NCI-H460 (cell line): Measurements from ENCODE around the gene NABP2. TPM values are rescaled to one million over a fixed set of nuclear protein-coding genes. Genes with fewer than 3 reads are reported as not detected.
A peak's percentile ranks its signal among the peaks of the same experiment; 100 is the strongest.

ENCODE experiments used
- DNase-seq: peaks from one replicate; pipeline ENCODE4 v3.0.0-alpha.2; 2016; ENCODE audit warnings: low read depth; ENCODE audit errors: extremely low read depth
- total RNA-seq: library from RNA; depleted of rRNA; stranded (reverse); fragments of >200 nt; shearing (Covaris generic); gene quantifications from 2 replicates; pipeline ENCODE4 v1.2.3, GENCODE V29; 2014

Gene NABP2
- total RNA-seq, 1 experiment from 2014 or later: 66.3 TPM

GRCh38 chr12:56208006-56208405 lies 16.1 kb upstream of the NABP2 start:
- DNase-seq: no peak

DNA sequence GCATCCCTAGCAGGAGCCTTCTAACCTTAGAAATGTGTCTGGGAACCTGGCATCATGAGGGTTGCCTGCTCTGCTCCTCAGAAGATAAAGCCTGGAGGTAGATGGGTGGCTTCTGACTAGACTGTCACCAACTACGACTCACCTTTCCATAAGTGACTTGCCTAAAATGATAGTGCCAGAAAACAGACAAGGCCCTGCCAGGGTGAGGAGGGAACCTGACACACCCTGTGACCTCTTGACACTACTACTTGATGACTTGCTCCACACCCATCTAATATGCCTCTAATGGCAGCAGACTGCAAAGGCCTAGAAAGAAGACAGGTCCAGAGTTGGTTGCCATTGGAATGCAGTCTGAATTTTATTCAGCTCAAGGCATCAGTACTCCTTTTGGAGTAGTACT lies 11.8 kb upstream of the NABP2 start:
- DNase-seq: no peak

DNA sequence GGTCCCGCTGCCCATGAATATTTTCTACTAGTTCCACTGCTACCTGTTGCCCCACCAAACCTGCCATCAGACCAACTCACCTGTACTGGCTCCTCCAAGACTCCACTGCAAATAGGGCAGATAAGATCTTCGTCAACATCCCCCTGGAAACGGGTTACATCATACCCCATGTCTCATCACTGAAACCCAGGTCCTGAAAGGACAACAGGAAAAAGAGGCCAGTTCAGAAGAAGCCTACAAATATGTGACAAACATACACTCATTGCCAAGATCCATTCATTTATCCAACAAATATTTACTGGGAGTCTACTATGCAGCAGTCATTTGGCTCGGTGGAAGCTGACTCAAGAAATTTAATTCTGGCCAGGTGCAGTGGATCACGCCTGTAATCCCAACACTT lies 10.3 kb upstream of the NABP2 start:
- no peak for DNase-seq

GRCh38 chr12:56216461-56216860 lies 7.7 kb upstream of the NABP2 start:
- no peak for DNase-seq

DNA sequence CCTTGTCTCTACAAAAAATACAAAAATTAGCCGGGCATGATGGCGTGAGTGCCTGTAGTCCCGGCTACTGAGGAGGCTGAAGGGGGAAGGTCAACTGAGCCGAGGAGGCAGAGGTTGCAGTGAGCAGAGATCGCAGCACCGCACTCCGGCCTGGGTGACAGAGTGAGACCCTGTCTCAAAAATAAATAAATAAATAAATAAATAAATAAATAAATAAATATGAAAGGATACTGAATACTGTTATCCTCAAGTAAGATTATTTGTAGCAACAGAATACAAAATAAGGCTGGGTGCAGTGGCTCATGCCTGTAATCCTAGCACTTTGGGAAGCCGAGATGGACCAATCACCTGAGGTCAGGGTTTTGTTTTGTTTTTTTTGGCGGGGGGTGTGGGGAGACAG lies 4.3 kb upstream of the NABP2 start:
- no peak for DNase-seq

DNA sequence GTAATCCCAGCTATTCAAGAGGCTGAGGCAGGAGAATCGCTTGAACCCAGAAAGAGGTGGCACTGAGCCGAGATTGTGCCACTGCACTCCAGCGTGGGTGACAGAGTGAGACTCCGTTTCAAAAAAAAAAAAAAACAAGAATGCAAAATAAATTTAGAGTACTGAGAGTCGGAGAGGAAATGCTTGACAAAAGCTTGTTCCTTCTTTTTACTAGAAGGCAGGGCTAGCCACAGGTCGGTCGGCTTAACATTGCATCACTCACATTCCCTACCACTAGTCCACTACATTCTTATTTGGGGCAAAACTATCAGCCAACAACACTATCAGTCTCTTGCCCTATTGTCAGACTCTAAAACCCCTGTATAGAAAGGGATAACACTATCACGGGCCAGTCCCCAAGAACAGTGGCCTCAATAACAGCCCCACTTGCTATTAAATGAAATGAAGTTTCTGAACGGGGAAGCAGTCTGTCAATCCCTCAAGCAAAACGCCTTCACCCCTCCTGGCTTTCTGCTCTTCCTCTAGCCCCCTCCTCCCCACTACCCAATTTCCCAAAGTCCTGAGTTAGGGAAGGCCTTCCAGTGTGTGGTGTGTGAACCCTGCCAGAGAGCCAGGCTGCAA lies 3.4 kb upstream of the NABP2 start:
- no peak for DNase-seq

DNA sequence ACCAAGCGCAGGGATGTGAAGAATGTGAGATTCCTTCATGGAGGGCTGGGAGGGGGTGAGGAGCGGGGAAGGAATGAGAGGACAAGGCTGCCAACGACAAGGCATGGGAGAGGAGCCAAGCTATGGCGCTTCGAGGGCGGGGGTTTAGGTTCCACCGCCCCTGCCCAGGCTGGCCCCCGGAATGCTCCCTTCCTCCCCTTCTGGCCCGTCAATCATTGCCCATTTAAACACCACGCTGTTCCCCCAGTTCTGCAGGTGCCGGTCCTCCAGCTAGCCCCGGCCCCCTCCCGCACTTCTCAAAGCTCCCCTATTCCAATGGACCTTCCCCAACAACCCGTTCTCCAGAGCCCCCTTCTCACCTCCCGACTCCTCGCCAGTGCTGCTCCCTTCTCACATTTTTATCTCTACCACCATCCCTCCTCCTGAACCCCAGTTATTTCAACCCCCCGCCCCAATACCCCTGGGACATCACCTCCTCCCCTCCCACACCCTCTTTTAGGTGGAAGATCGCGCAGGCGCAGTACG lies 2.8 kb upstream of the NABP2 start:
- DNase-seq: no peak

DNA sequence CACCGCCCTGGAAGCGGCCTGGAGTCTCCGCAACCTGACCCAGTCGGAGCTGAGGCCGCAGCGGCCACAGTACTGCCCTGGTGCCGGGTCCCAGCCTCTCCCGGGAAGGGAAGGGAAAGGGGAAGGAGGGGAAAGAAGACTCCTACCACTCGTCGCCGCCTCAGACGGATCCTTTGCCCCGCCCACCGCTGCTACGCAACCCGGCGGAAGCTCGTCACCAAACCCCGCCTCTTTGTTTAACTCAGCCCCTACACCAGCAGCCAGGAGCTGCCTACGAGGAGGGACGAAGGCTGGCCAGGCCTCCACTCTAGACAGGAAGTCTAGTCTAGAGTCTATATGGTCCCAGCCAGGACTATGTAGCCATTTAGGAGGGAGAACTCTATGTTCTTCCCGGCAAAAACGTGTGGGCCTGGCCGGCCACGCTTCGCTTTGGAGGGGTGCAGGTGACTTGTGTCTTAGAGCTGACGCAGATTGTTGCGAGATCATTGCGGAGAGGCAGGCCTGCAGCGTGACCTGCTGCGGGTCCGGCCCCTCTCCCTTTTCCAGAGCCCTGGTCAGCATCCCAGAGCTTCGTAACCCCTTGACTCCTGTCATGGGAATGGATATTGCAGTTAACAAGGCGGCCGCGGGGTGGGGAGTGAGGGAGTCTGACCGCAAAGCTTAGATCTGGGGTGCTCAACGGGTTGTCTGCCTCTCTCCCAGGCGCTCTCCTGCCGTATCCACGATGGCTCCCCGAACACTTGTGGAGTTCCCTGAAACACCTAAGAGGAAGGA lies 2.2 kb upstream of the NABP2 start, which contains the start of gene RNF41:
RNF41 (minus strand) TSS at position 166 of the 774 bp plus-strand sequence. CDS start 7,875 bp downstream, outside the sequence.
- peak; percentile 94 for DNase-seq

GRCh38 chr12:56222531-56222895 lies 1.6 kb upstream of the NABP2 start:
- DNase-seq: no peak

DNA sequence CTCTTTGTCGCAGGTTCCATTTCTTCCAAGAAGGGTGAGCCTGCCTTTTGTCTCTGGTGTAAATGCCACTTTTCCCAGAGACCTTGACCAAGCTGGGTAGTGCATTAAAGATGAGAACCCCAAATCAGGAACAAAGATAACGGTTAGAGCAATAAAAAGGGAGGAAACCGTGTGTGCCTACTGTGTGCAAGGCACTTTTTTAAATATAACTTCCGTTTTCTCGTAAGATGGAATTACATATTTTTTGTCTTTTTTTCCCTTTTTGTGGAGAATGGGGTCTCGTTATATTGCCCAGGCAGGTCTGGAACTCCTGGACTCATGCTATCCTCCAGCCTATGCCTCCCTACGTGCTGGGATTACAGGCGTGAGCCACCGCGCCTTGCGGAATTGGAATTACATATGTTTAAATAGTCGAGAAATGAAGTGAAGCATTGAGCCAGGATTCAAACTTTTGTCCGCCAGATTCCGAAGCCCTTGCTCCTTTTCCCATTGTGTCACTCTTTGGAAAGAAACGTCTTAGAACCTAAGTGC lies 506 bp upstream of the NABP2 start:
- DNase-seq: no peak

GRCh38 chr12:56224954-56225353 lies 812 bp downstream of the NABP2 start:
- no peak for DNase-seq

GRCh38 chr12:56229082-56229481 lies 4.9 kb downstream of the NABP2 start:
- no peak for DNase-seq

GRCh38 chr12:56229916-56230431 lies 5.8 kb downstream of the NABP2 start, which contains the start of gene SLC39A5:
SLC39A5 (plus strand) TSS chr12:56230051; CDS start chr12:56231275, 1,224 bp downstream.
- no peak for DNase-seq

DNA sequence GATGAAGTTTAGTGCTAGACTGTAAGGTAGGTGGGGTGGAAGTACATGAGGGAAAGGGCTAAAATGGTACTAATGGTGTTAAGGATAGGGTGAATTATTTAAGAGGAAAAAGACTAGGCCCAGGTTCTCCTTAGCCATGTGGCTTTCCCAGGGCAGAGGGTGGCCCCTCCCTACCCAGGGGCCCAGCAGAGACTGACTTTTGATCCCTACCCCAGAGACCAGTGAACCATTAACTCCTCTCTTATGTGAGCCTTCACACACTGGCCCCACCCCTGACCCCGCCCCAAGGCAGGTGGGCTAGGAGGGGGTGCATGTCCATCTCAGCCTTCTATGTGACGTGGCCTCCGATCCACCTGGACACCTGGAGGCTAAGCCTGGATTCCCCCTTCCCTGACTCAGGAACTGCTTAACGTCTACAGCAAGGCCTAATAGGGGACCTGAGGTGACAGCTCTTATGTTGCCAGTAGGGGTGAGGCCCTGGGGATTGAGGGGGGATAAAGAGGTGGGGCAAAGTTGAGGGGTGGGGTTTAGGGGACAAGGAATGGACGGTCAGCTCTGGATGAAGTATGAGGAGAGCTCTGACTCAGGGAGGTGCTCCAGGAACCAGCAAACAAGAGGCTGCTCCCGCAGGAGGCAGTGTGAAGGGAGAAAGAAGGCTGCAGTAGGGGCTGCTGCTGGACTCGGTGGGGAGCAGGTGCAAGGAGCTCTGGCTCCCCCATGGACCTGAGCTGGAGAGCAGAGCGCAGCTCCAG lies 6.5 kb downstream of the NABP2 start:
- DNase-seq: no peak

GRCh38 chr12:56231184-56231582 lies 7.0 kb downstream of the NABP2 start:
- no peak for DNase-seq

DNA sequence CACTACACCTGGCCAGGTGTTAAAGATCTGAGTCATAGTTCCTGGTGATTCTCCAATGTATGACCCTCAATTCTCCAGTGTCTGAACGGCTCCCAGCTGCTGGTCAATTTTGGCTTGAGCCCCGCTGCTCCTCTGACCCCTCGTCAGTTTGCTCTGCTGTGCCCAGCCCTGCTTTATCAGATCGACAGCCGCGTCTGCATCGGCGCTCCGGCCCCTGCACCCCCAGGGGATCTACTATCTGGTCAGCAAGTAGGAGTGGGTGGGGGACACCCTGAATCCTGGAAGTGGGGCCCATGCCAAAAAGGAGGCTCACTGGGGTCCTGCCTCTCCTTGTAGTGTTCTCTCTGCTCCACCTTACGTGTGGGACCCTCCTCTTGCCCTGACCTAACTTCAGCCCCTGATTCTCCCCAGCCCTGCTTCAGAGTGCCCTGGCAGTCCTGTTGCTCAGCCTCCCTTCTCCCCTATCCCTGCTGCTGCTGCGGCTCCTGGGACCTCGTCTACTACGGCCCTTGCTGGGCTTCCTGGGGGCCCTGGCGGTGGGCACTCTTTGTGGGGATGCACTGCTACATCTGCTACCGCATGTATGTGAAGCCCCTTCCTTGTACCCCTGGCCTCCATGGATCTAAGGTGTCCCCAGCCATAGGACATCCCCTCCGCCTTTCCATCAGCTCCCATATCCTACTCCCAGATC lies 10.7 kb downstream of the NABP2 start:
- no peak for DNase-seq

DNA sequence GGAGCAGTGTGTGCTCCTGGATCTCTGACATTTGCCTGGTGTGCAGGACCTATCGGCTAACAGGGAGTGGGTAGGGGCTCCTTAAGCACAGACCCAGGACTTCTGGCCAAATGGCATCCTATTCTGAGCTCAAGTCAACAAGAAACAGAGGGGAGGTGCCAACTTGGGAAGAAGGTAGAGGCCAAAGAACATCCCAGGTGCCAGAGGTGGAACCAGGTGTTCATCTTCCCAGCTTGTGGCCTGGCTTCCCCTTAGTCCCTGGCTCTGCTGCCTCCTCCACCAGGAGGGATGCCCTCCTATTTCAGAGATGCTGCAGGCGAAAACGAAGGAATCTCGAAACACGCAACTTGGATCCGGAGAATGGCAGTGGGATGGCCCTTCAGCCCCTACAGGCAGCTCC lies 11.9 kb downstream of the NABP2 start:
- no peak for DNase-seq

DNA sequence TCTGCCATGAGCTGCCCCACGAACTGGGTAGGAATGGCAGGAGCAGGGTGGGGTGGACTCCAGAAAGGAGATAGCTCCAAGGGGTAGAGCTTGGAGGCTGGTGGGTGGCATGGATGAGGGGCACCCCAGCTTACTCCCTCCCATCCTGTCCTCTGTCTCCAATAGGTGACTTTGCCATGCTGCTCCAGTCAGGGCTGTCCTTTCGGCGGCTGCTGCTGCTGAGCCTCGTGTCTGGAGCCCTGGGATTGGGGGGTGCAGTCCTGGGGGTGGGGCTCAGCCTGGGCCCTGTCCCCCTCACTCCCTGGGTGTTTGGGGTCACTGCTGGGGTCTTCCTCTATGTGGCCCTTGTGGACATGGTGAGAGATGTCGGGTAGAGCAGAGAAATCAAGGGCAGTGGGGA lies 12.8 kb downstream of the NABP2 start:
- no peak for DNase-seq

- no peak for DNase-seq
Measured at GRCh38 chr12:56237552-56237951, 13.4 kb downstream of the NABP2 start.
